NT2/D1 (cell line): ENCODE results near the gene ZNF385B.

Experiments used
- SUZ12 ChIP-seq: IDR thresholded peaks from 2 replicates; pipeline ENCODE4 v1.6.1; 2011; ENCODE audit not compliant: insufficient read length, insufficient read depth; ENCODE audit errors: extremely low read depth
- YY1 ChIP-seq: IDR thresholded peaks from 2 replicates; pipeline ENCODE4 v1.6.1; 2011; ENCODE audit not compliant: insufficient read length, insufficient read depth
- ZNF274 ChIP-seq: IDR thresholded peaks from 2 replicates; pipeline ENCODE4 v1.6.1; 2011; ENCODE audit warnings: mild to moderate bottlenecking, low read depth, low read length

- no peak for TF ChIP-seq YY1
- TF ChIP-seq ZNF274 = no peak
- no peak for TF ChIP-seq SUZ12
Observed at GRCh38 chr2:179857236-179857635, 4.2 kb downstream of the ZNF385B start.
